GM21786 (cell line): Measurements from ENCODE around the gene MOBP.

Experiments
- ATAC-seq: cut with Tn5 transposase; IDR thresholded peaks from one replicate; pipeline ENCODE4 v1.9.1; 2021; ENCODE audit not compliant: unreplicated experiment

Gene MOBP

DNA sequence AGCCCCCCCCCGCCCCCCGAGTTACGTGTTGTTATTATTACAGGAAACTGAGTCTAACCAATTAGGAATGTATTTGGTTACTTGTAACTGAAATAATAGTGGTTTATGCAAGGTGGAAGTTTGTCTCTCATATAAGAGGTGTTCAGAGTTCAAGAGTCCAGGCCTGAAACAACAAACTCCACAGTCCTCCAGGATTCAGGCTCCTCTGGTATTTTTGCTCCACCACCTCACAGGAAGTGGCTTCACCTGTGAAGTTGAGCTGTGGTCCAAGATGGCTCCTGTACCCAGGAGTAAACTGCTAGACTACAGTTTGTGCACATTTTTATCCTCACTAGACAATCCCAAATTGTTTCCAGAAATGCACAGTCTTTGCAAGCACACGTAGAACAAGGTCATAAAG lies 27.3 kb downstream of the MOBP start:
- ATAC-seq = no peak

DNA sequence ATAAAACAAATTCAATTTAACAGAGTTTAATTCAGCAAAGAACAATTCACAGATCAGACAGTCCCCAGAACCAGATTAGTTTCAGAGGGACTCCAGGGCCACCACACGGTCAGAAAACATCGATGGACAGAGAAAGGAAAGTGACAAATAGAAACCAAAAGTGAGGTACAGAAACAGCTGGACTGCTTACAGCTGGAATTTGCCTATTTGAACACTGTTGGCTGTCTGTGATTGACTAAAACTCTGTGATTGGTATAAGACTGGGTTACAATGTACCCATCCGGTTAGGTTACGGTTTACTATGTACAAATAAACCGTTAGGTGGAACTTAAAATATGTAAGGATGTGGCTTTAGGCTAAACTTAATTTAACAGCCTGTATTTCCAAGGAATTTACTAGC lies 30.3 kb downstream of the MOBP start:
- no peak for ATAC-seq

DNA sequence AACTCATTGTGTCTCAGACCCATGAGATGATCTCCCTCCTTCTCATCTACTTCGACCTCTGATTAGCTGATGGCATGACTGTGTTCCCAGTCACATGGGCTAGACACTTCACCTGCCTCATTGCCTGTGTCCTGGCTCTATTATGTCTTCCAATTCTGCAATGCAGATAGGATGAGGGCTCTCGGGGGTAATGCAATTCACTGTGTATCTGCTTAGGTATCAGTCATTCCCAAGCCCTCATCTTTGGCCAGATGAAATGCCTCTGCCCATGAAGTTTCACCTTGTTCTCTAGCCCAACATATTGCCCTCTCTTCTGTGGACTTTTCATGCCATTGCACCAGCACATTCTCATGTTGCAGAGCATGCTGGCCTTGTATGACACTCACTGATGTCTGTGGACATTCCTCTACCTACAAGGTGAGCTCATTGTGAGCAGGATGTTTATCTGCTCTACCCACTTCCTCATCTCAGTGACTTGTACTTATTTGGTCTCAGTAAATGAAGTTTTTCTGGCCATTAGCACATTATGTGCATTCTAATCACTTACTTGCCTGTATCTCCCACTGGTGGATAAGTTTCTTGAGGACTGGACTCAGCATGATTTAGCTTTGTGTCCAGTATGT lies 32.3 kb downstream of the MOBP start:
- ATAC-seq = no peak

DNA sequence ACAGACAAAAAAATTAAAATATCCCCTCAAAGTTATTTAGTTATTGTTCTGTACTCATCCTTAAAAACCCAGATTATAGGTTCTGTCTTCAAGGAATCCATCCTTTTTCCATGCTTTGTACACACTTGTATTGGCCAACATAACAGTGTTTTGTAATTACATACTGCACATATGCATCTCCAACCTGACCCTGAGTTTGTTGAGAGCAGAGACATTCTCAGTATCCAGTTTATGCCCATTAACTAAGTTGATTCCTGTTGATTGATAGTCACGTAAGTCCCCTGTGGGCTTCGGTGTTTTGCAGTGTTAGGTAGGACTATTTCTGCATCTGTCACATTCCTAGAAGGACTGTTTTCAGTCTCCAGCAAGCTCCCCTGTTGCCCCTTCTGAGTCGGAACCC lies 33.6 kb downstream of the MOBP start:
- no peak for ATAC-seq

DNA sequence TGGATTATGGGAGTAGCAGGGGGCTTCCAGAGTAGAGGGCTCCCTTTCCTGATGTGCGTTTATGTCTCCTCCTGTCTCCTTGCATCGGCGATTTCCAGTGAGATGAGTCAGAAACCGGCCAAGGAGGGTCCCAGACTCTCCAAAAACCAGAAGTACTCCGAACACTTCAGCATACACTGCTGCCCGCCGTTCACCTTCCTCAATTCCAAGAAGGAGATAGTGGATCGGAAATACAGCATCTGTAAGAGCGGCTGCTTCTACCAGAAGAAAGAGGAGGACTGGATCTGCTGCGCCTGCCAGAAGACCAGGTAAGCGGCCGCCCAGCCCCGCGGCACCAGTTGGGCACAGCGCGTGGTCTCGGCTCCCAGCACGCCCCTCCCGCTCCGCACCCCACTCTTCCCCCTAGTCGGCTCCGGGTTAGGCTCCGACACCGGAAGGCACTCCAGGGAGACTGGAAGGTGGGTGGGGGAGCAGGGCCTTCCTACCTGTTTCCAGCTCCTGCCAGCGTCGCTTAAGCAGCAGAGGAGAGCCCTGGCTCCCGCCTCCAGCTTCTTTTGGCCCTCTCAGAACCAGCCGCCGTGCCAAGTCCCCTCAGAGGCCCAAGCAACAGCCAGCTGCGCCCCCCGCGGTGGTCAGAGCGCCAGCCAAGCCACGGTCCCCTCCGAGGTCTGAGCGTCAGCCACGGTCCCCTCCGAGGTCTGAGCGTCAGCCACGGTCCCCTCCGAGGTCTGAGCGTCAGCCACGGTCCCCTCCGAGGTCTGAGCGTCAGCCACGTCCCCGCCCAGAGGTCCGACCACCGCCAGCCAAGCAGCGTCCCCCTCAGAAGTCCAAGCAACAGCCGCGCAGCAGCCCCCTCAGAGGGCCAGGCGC lies 34.7 kb downstream of the MOBP start:
- ATAC-seq = no peak

DNA sequence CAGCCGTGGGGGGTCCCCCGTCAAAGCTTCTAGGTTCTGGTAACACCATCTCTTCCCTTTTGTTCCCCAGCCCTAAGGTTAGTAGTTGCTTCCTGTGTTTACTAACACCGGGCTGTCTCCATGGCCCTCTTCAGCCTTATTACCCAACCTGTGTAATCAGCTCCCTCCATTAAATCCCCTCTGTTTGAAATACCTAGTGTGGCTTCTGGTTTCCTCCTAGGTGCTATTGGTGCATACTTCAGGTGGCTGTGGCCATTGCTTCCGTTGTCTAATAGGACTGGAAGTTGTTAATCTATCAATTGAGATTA lies 35.3 kb downstream of the MOBP start:
- ATAC-seq = no peak

DNA sequence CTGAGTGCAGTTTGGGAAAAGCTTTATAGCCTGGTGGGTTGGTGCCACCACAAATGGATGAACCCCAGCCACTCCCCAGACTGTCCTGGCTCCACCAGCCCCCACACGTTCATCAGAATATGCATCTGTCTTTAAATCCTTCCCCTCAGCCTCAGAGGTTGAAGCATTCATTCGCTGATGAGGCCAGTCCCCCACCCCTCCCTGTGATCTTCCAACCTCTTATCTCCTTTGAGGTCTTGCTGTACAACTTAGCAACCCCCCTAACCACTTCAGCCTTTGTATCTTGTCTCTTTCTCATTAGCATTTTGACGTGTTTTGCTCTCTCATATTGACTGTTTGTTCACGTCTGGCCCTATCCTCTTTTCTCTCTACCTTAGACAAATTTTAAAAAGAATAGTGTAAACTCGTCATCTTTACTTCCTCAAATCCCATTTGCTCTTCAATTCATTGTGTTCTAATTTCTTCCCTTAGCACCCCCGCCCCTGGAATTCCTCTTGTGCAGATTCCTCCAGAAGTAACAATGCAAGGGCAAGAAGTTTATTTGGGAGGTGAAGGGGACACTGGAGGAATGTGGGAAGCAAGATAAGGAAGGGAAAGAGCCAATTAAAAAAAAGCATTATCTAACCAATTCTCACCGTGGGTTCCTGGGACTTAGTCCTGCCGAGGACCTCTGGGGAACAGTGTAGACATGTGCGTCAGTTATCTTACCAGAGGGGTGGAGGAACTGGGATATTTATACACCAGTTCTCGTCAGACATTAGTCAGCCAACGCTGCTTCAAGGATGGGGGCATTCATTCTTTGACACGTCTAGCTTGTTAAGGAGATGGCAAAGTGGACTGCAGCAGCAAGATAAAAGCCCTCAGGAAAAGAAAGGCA lies 38.6 kb downstream of the MOBP start:
- no peak for ATAC-seq

DNA sequence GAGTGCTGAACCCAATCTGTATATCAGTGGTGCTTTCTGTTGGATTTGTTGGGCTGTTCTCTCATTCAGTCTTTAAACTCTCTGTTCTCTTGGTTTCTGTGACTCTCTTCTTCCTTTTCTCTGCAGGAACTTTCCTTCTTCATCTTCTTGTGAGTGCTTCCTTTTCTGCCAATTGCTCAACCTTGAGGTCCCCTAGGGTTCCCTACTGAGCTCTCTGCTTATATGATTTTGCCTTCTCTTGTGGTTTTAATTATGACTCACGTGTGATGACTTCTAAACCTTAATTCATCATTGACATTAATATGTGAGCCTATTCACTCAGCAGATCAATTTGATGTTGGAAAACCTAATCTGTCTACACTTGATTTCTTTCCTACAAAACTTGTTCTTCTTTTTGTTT lies 39.4 kb downstream of the MOBP start:
- ATAC-seq = no peak

DNA sequence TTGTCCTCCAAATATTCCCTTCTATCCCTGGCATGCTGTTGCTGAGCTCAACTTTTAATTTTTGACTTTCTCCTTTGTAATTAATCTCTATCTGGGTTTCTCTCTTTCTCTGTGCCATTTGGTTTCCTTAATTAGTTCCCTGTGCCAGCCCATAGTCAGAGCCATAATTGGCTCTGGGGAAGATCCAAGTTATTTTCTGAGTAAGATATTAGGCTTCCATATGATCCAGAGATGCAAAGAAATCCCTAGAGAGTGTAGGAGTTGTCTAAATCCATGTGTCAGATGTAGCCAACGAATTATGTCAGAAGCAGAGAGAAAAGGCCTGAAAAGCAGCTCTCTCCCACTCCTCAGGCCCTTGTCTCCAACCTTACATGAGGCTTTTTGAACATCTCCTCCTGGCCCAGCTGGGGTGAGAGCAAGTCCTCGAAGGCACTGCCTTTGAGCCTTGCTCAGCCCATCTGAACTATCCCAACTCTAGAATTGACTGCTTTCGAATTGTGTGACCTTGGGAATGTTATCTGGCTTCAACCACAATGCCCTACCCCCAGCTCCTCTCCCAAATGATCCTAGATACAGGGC lies 46.4 kb downstream of the MOBP start:
- no peak for ATAC-seq

DNA sequence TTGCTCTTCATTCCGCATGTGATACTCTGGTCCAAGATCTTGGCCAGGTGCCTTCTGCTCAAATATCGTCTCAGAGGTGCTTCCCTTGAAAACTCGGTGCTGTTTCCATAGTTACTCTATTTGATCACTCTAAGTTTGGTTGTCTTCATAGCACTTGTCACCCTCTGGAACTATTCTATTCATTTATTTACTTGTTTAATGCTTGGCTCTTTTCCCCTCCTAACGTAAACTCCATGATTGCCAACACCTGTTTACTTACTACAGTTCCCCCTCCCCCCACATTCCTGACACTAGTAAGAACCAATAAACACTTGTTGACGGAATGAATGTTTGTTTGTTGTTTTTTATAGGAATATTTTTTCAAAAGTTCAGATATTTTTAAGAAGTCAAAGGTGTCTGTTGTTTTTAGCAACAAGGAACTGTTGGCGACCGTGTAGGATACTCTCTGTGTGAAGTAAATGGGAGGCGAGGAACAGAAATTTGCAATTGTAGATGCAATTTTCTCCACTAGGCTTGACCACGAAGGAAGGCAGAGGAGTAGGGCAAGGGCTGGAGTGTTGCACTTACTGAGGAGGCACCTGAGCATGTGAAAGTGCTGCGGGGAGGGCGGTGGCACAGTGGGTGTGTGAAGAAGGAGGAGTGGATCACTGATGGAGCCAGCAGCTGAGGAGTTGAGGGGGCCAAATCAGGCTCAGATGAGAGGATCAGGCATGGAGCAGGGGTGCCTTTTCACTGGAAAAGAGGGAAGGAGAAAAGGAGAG lies 48.4 kb downstream of the MOBP start:
- ATAC-seq = no peak

DNA sequence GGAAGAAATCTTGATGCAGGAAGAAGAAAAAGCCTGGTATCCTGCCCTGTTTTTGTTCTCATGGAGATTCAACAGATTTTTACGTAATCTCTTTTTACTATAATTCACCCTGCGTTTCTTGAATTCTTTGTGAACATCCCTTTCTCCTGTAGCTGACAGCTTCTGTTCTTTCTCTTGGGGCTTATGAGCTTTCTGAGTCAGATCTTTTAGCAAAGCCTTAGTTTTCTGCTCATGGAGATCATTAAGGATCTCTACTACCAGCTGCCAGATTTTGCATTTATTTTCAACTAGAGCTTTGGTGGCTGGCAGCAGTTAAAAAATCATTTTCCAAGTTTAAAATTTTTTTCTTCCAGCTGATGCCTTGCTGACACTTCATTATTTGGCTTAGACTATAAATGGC lies 51.6 kb downstream of the MOBP start:
- ATAC-seq = no peak

DNA sequence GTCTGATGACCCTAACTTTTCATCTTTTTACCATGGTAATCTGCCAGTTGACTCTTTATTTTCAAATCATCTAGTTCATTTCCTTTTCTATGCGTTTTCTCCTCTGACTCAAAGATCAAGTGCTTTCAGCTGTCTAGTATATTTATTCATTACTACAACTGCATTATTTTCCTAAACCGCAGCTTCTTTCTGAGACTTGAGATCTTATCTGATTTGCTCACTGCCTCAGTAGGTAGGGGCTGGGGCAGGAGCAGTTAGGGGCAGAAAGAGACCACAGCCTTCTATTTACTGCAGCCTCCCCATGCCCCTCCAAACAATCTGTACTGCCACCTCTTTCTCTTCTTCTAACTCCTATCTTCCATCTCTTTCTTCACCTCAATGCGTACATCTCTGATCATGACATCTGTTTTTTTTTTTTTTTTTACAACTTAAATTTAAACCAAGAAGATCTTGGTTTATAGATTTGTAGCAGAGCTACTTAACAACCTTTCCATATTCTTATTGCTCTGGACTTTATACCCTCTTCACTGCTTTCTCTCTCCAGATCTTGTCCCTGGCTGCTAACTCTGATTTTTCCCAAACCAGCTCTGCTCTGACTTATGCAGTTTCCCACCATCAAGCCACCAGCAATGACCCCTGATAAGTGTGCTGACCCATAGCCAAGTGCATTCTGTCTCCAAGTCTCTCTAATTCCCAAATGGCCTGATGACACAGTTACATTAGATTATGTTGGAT lies 52.2 kb downstream of the MOBP start:
- no peak for ATAC-seq

DNA sequence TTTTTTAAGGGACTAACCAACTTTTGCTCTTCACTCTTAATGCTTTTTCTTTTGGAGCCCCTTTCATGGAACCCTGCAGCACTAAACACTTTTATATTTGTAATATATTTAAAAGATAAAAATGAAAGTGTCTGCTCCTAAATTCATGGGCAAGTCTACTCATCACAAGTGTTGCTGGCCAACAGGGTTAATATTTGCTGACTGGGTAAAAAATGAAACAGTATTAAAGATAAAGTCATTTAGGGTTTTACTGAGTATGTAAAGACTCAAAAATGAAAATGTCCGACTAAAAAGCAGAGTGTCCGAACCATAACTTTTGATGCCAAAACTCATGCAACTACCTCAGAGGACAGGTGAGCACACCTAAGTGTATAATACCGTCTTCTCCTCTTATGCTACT lies 54.0 kb downstream of the MOBP start:
- ATAC-seq = no peak

DNA sequence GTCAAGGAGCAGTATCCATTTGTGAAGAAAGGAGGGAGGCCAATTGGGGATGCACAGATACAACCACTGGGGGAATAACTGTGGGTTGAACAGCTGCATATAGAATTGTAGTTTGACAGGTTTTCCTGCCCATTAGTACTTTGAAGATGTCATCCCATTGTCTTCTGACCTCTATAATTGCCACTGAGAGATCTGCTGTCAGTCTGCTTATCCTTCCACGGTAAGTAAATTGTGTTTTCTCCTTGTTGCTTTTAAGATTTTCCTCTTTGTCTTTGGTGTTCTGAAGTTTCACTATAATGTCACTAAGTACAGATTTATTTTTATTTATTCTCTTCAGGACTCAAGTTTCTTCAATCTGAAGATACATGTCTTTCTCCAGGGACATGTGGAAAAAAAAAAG lies 56.6 kb downstream of the MOBP start:
- ATAC-seq = no peak

DNA sequence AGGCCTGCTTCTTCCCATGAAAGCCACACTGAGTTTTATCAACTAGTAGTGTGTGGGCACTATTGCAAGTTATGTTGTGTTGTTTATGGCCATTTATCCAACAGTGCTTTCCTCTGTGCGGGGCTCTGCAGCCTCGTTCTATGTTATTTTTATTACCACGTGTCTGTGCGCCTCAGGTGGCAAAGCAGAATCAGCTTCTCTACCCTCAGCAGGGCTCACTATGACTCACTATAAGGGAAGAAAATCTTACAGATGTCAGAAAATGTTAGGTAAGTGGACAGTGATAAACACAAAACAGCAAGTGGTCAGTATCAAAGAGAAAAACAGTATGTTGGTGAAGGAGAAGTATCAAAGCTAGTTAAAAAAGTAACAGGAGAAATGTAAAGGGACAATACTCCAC lies 61.4 kb downstream of the MOBP start:
- no peak for ATAC-seq

DNA sequence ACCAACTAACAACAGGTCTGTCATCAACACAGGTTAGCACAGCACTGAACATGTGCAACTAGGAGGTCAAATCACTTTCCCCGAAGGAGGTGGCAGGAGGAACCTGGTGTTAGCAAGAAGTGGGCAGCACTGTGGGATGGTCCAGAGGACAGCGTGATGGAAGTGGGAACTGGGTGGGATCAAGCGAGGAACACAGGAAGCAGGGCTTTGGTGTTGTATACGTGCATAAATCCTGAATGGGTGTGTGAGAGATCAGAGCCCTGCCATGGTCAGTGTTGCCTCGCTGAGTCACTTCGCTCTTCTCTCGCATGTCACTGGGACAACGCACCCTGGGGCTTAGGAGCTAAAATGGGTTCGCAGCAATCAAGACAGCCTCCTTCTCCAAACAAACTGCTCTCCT lies 62.1 kb downstream of the MOBP start:
- ATAC-seq = no peak

DNA sequence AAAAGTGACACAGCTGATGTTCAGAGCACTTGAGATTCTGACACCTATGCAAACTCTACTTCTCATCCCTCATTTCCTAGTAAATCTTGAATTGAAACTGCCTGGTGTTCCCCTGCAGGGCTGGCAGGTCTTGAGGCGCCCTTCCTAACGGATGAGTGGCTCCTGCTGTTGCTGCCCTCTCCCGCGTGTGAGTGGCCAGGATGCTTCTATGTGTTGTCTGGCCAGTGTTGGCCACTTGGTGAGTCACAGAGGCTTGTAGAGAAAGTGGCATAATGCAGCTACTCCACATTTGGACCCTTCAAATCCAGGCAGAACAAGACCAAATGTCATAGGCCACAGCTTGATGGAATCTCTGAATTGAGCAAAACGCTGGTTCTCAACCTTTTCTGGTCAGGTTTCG lies 63.6 kb downstream of the MOBP start:
- ATAC-seq = no peak

DNA sequence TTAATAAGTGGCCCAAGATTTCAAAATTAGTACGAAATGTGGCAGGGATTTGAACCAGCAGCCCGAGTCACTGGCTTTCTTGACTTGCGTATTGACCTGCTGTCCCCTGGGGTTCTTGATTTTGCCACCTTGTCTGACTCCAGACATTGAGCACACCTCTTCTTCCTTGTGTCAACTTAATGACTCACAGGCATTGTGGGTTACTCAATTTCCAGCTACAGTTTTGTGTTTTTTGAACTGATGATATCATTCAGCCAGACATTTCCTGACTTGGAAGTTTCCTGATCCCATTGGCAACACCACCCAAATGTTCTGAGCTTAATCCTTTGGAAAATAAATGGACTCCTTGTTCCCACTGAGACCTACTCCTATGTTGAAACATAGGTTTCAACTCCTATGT lies 64.2 kb downstream of the MOBP start:
- no peak for ATAC-seq

DNA sequence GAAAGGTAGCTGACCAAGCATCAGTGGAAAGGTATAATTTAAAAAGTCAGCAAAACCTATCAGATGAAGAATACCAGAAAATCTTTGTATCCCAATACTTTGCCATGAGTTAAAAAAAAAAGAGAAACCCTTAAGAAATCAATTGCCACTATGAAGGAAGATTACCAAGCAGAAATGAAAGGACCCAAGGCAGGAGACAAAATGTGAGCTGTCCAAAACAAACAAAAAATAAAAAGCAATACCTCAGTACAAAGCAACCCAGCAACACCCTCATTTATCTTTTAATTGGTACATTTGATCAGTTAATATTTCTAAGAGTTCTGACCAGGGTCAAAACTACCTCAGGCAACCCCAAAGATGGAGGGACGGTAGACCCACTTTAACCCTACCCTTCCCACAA lies 65.3 kb downstream of the MOBP start:
- no peak for ATAC-seq

DNA sequence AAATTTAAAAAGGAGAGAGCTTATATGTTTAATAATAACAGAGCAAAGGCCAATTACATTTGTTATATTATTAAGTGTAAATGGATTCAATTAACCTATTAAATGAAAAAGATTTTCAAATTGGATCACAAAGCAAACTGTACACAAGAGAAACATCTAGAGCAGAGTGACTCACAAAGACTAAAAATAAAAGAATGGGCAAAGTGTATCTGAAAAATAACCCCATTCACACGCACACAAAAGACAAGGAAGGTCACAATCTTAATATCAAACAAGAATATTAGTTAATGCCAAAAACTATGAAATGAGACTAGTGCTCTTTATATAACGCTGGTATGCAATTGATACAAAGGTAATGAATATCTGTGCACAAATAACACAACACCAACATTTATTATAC lies 65.7 kb downstream of the MOBP start:
- ATAC-seq = no peak
